WTC11 (cell line): Measurements from ENCODE around the gene NPIPA3. TPM values are rescaled to one million over a fixed set of nuclear protein-coding genes. Genes with fewer than 3 reads are reported as not detected.

Source experiments
- ATAC-seq: fragments of 200-7000 bp; cut with Tn5 transposase; 2 replicates; pipeline ENCODE4 v1.10.0; 2021; ENCODE audit warnings: mild to moderate bottlenecking, moderate library complexity
- CTCF ChIA-PET: fragments of 300-600 bp; sonication (Branson Sonifier 250); formaldehyde crosslinking; loops from one replicate; lab custom pipeline; 2021; ENCODE audit warnings: antibody characterized with exemption; lab: Charles Lee
- POLR2A ChIA-PET: fragments of 350-600 bp; sonication (Branson Sonifier 250); formaldehyde crosslinking; loops from one replicate; lab custom pipeline; 2021; ENCODE audit warnings: antibody characterized with exemption; lab: Charles Lee
- DNase-seq: peaks from one replicate; pipeline ENCODE4 v3.0.0; 2021; ENCODE audit warnings: low spot score
- H3K27ac Mint-ChIP-seq: 2 replicates; pipeline ENCODE4 v1.8.0; 2021; ENCODE audit warnings: mixed read lengths
- H3K27me3 Mint-ChIP-seq: 2 replicates; pipeline ENCODE4 v1.8.0; 2021; ENCODE audit warnings: low read depth, mild to moderate bottlenecking, moderate library complexity, mixed read lengths
- H3K36me3 Mint-ChIP-seq: 2 replicates; pipeline ENCODE4 v1.8.0; 2021; ENCODE audit warnings: mixed read lengths
- H3K4me1 Mint-ChIP-seq: 2 replicates; pipeline ENCODE4 v1.8.0; 2022; ENCODE audit warnings: mixed read lengths
- H3K4me3 Mint-ChIP-seq: 2 replicates; pipeline ENCODE4 v1.8.0; 2021; ENCODE audit warnings: mild to moderate bottlenecking, moderate library complexity, mixed read lengths
- H3K9me3 Mint-ChIP-seq: 2 replicates; pipeline ENCODE4 v1.8.0; 2021; ENCODE audit warnings: mixed read lengths
- AR ChIP-seq: fragments of 250-450 bp; sonication (Bioruptor Pico); IDR thresholded peaks from 2 replicates; pipeline ENCODE4 v1.9.0; 2021; ENCODE audit warnings: mild to moderate bottlenecking
- ARID4B ChIP-seq: sonication (generic); formaldehyde crosslinking; IDR thresholded peaks from 2 replicates; pipeline ENCODE4 v1.8.0; 2023; ENCODE audit warnings: missing genetic modification reagents, mild to moderate bottlenecking, borderline replicate concordance
- ATF1 ChIP-seq: sonication (generic); formaldehyde crosslinking; IDR thresholded peaks from 2 replicates; pipeline ENCODE4 v1.8.1; 2023; ENCODE audit warnings: mild to moderate bottlenecking, moderate library complexity, missing genetic modification reagents
- ATF2 ChIP-seq: sonication (generic); formaldehyde crosslinking; IDR thresholded peaks from 2 replicates; pipeline ENCODE4 v1.8.1; 2022; ENCODE audit warnings: low read depth, missing genetic modification reagents, borderline replicate concordance
- ESRRA ChIP-seq: sonication (generic); formaldehyde crosslinking; IDR thresholded peaks from 2 replicates; pipeline ENCODE4 v1.8.1; 2022; ENCODE audit warnings: mild to moderate bottlenecking, missing genetic modification reagents, borderline replicate concordance
- ETV6 ChIP-seq: sonication (generic); formaldehyde crosslinking; IDR thresholded peaks from 2 replicates; pipeline ENCODE4 v1.8.1; 2022; ENCODE audit warnings: mild to moderate bottlenecking, missing genetic modification reagents
- IRF2 ChIP-seq: sonication (generic); formaldehyde crosslinking; IDR thresholded peaks from 2 replicates; pipeline ENCODE4 v1.8.0; 2022; ENCODE audit warnings: low read depth, missing genetic modification reagents, borderline replicate concordance
- KAT7 ChIP-seq: sonication (generic); formaldehyde crosslinking; IDR thresholded peaks from 2 replicates; pipeline ENCODE4 v1.8.1; 2023; ENCODE audit warnings: missing genetic modification reagents, mild to moderate bottlenecking, borderline replicate concordance
- MYBL2 ChIP-seq: sonication (generic); formaldehyde crosslinking; IDR thresholded peaks from 2 replicates; pipeline ENCODE4 v1.8.1; 2023; ENCODE audit warnings: mild to moderate bottlenecking, moderate library complexity, missing genetic modification reagents
- NFATC4 ChIP-seq: fragments of 250-450 bp; sonication (Bioruptor Pico); IDR thresholded peaks from 2 replicates; pipeline ENCODE4 v1.9.0; 2021; ENCODE audit warnings: mild to moderate bottlenecking
- NR3C1 ChIP-seq: sonication (generic); formaldehyde crosslinking; conservative IDR thresholded peaks from 2 replicates; pipeline ENCODE4 v1.8.1; 2023; ENCODE audit warnings: low read depth, mild to moderate bottlenecking, missing genetic modification reagents
- RELA ChIP-seq: sonication (generic); formaldehyde crosslinking; IDR thresholded peaks from 2 replicates; pipeline ENCODE4 v1.8.1; 2022; ENCODE audit warnings: missing genetic modification reagents, mild to moderate bottlenecking, borderline replicate concordance
- RORB ChIP-seq: fragments of 250-450 bp; sonication (Bioruptor Pico); IDR thresholded peaks from 2 replicates; pipeline ENCODE4 v1.9.0; 2021; ENCODE audit warnings: mild to moderate bottlenecking
- SOX15 ChIP-seq: fragments of 250-450 bp; sonication (Bioruptor Pico); IDR thresholded peaks from 2 replicates; pipeline ENCODE4 v1.9.0; 2021; ENCODE audit warnings: mild to moderate bottlenecking
- TEAD1 ChIP-seq: sonication (generic); formaldehyde crosslinking; IDR thresholded peaks from 2 replicates; pipeline ENCODE4 v1.8.0; 2022; ENCODE audit warnings: mild to moderate bottlenecking, missing genetic modification reagents
- TEAD4 ChIP-seq: sonication (generic); formaldehyde crosslinking; IDR thresholded peaks from 2 replicates; pipeline ENCODE4 v1.8.0; 2022; ENCODE audit warnings: mild to moderate bottlenecking, missing genetic modification reagents
- ZNF396 ChIP-seq: fragments of 250-450 bp; sonication (Bioruptor Pico); IDR thresholded peaks from 2 replicates; pipeline ENCODE4 v1.8.0; 2021; ENCODE audit warnings: mild to moderate bottlenecking, moderate library complexity, borderline replicate concordance
- ZNF512 ChIP-seq: sonication (generic); formaldehyde crosslinking; IDR thresholded peaks from 2 replicates; pipeline ENCODE4 v1.8.1; 2022; ENCODE audit warnings: missing genetic modification reagents, borderline replicate concordance
- total RNA-seq: library from RNA; stranded (reverse); gene quantifications from 3 replicates; pipeline ENCODE4 v1.2.3, GENCODE V29; 2021
- TF ChIP-seq, protein P1 (sequence below): sonication (generic); formaldehyde crosslinking; IDR thresholded peaks from 2 replicates; pipeline ENCODE4 v1.8.1; 2022; ENCODE audit warnings: mild to moderate bottlenecking, missing genetic modification reagents, moderate library complexity, borderline replicate concordance
- TF ChIP-seq, protein P2 (sequence below): sonication (generic); formaldehyde crosslinking; IDR thresholded peaks from 2 replicates; pipeline ENCODE4 v1.8.0; 2022; ENCODE audit warnings: mild to moderate bottlenecking, missing genetic modification reagents
- TF ChIP-seq, protein P3 (sequence below): sonication (generic); formaldehyde crosslinking; IDR thresholded peaks from 2 replicates; pipeline ENCODE4 v1.8.0; 2022; ENCODE audit warnings: mild to moderate bottlenecking, missing genetic modification reagents

NPIPA3 gene
- total RNA-seq, 1 experiment from 2014 or later, result 1.4 TPM

- TF ChIP-seq MYBL2 (CRISPR knock-in tag) (no peak), ATF2 (no peak)
- TF ChIP-seq, protein P1, sequence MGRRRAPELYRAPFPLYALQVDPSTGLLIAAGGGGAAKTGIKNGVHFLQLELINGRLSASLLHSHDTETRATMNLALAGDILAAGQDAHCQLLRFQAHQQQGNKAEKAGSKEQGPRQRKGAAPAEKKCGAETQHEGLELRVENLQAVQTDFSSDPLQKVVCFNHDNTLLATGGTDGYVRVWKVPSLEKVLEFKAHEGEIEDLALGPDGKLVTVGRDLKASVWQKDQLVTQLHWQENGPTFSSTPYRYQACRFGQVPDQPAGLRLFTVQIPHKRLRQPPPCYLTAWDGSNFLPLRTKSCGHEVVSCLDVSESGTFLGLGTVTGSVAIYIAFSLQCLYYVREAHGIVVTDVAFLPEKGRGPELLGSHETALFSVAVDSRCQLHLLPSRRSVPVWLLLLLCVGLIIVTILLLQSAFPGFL (CRISPR knock-in tag), result no peak
Measured at GRCh38 chr16:14669776-14670175, 33.4 kb upstream of the NPIPA3 start (continued).

DNA sequence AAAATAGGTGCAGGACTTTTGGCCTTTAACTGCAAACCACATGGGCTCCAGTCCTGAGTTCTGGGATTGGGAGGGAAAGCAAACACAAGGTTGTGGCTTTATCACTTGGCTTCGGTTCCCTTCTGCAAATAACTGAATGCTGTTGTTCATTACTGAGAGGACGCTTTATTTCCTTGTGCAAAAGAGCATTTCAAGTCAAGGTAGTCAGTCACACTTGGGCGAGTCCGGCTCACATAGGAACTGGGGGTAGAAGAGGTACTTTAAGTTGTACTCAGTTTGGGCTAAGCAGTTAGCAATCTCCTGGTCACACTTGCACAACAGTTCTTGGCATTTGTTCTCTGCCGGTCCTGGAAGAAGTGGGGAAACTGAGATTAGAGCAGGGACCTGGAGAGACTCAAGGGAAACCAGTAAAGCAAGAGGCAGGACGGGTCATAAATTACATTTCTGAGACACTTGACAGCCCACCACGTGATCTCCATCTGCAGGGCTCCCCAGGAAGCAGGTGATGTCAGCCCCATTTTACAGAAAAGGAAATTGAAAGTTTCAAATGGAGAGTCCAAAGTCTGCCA, 30.7 kb upstream of the NPIPA3 start:
- H3K4me3 Mint-ChIP-seq, result no peak overlapping the region
- TF ChIP-seq AR (CRISPR knock-in tag) (no peak), ZNF512 (CRISPR knock-in tag) (no peak), ETV6 (no peak), TEAD1 (CRISPR knock-in tag) (no peak), IRF2 (no peak), RELA (CRISPR knock-in tag) (no peak), KAT7 (CRISPR knock-in tag) (no peak), SOX15 (no peak), NR3C1 (no peak), ZNF396 (CRISPR knock-in tag) (no peak), NFATC4 (no peak), RORB (CRISPR knock-in tag) (no peak), TEAD4 (CRISPR knock-in tag) (no peak), ATF1 (no peak), ESRRA (no peak), ARID4B (CRISPR knock-in tag) (no peak)
- TF ChIP-seq, protein P2, sequence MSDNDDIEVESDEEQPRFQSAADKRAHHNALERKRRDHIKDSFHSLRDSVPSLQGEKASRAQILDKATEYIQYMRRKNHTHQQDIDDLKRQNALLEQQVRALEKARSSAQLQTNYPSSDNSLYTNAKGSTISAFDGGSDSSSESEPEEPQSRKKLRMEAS, result no peak
- TF ChIP-seq, protein P3, sequence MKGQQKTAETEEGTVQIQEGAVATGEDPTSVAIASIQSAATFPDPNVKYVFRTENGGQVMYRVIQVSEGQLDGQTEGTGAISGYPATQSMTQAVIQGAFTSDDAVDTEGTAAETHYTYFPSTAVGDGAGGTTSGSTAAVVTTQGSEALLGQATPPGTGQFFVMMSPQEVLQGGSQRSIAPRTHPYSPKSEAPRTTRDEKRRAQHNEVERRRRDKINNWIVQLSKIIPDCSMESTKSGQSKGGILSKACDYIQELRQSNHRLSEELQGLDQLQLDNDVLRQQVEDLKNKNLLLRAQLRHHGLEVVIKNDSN (CRISPR knock-in tag), result no peak
- TF ChIP-seq, all 79 proteins: peak for 0
- ChIA-PET POLR2A (no interaction called here), CTCF (no interaction called here)
- H3K9me3 Mint-ChIP-seq, result peaks cover under 1% of the 10 kb centered on the region; the same call in 1 of the 2 replicates
- H3K36me3 Mint-ChIP-seq, result peaks cover 15% of the 10 kb centered on the region; the same call in 1 of the 2 replicates
- no peaks in the 10 kb centered on the region for H3K27me3 Mint-ChIP-seq
- ATAC-seq, result no peak
- H3K27ac Mint-ChIP-seq, result no peak overlapping the region
- no peak for DNase-seq
- no peaks in the 10 kb centered on the region for H3K4me1 Mint-ChIP-seq
